CD4-positive, alpha-beta memory T cell (primary cell): Measurements from ENCODE around the gene VPS26B. TPM values are rescaled to one million over a fixed set of nuclear protein-coding genes. Genes with fewer than 3 reads are reported as not detected.

Experiments
- CTCF ChIA-PET: fragments of 350-600 bp; sonication (Branson Sonifier 250); formaldehyde crosslinking; loops from one replicate; lab custom pipeline; 2021; ENCODE audit warnings: inconsistent platforms; ENCODE audit not compliant: partially characterized antibody; lab: Charles Lee
- POLR2A ChIA-PET: fragments of 350-600 bp; sonication (Branson Sonifier 250); formaldehyde crosslinking; loops from one replicate; lab custom pipeline; 2021; ENCODE audit not compliant: partially characterized antibody; lab: Charles Lee
- DNase-seq, 5 donors: peaks; one replicate each; pipeline versions ENCODE4 v3.0.0 to v3.0.0-alpha.2; 2020 to 2022; ENCODE audit warnings: mixed read lengths in 1 of 5
- H3K27ac ChIP-seq: one replicate; pipeline ENCODE4 v1.7.0; 2013; ENCODE audit warnings: low read depth, low read length
- H3K27me3 ChIP-seq: 2 replicates; pipeline ENCODE4 v1.7.0; 2013; ENCODE audit warnings: mild to moderate bottlenecking, low read length, moderate library complexity; ENCODE audit not compliant: insufficient read depth
- H3K36me3 ChIP-seq: 2 replicates; pipeline ENCODE4 v1.7.0; 2013; ENCODE audit warnings: mild to moderate bottlenecking, low read length, moderate library complexity; ENCODE audit not compliant: insufficient read depth
- H3K4me1 ChIP-seq: 2 replicates; pipeline ENCODE4 v1.7.0; 2013; ENCODE audit warnings: mild to moderate bottlenecking, low read length, moderate library complexity; ENCODE audit not compliant: insufficient read depth
- H3K4me3 ChIP-seq, 2 donors: one replicate each; pipeline ENCODE4 v1.7.0; 2013; ENCODE audit warnings: low read length in 2 of 2, mild to moderate bottlenecking in 1 of 2
- H3K9me3 ChIP-seq, 2 donors: one replicate each; pipeline ENCODE4 v1.7.0; 2013; ENCODE audit warnings: low read length in 2 of 2, control low read depth in 1 of 2; ENCODE audit not compliant: control insufficient read depth in 1 of 2
- H3K27ac Mint-ChIP-seq, 7 donors: one replicate each; pipeline ENCODE4 v1.8.0; 2020 to 2021; ENCODE audit warnings: mixed read lengths in 7 of 7, mild to moderate bottlenecking in 6 of 7, inconsistent platforms in 3 of 7, moderate library complexity in 3 of 7
- H3K27me3 Mint-ChIP-seq, 2 donors: one replicate each; pipeline ENCODE4 v1.8.0; 2020 to 2021; ENCODE audit warnings: mixed read lengths in 2 of 2
- H3K36me3 Mint-ChIP-seq, 2 donors: one replicate each; pipeline ENCODE4 v1.8.0; 2020 to 2021; ENCODE audit warnings: mixed read lengths in 2 of 2, inconsistent platforms in 1 of 2, mild to moderate bottlenecking in 1 of 2
- H3K4me1 Mint-ChIP-seq, 4 donors: one replicate each; pipeline ENCODE4 v1.8.0; 2020 to 2021; ENCODE audit warnings: mixed read lengths in 4 of 4, mild to moderate bottlenecking in 1 of 4
- H3K4me3 Mint-ChIP-seq, 8 donors: one replicate each; pipeline ENCODE4 v1.8.0; 2020 to 2021; ENCODE audit warnings: mixed read lengths in 8 of 8, mild to moderate bottlenecking in 7 of 8, moderate library complexity in 6 of 8, inconsistent platforms in 3 of 8
- H3K9me3 Mint-ChIP-seq, 8 donors: one replicate each; pipeline ENCODE4 v1.8.0; 2020 to 2021; ENCODE audit warnings: mixed read lengths in 8 of 8, mild to moderate bottlenecking in 5 of 8, inconsistent platforms in 3 of 8, moderate library complexity in 1 of 8
- intact Hi-C: fragments of 100-400 bp; cut with micrococcal nuclease; formaldehyde crosslinking; loops from one replicate; pipeline ENCODE4 v1.15.1; 2023
- polyA plus RNA-seq, 2 donors: library from polyadenylated mRNA; unstranded; fragments of 300-500 nt; fragmentation: Illumina TruSeq; gene quantifications; one replicate each; pipeline ENCODE4 v1.2.3, GENCODE V29; 2021
- total RNA-seq, 2 experiments: library from RNA; stranded (reverse); gene quantifications; one replicate each; pipeline ENCODE4 v1.2.3, GENCODE V29; 2021

VPS26B gene
- total and polyA plus RNA-seq, 4 experiments from 2014 or later, result 49.6 to 76.6 (median 64.4) TPM

DNA sequence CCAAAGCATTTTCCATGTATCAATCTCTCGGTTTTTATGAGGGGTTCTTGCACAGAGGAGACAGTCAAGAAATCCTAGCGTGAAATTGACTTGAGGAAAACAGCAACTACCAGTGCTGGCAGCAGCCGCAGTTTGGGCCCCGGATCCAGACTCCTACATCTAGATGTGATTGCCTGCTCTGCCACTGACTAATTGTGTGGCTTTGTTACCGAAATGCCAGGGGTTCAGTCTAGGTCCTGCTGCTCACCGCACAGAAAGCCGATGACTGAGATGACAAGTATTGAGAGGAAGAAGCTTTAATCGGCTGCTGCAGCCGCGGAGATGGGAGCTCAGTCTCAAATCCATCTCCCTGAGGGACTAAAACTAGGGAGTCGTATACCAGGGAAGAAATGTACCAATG, 43.5 kb downstream of the VPS26B start:
- H3K36me3 Mint-ChIP-seq, result peaks cover 7 to 8% of the 10 kb centered on the region in 2 donors

DNA sequence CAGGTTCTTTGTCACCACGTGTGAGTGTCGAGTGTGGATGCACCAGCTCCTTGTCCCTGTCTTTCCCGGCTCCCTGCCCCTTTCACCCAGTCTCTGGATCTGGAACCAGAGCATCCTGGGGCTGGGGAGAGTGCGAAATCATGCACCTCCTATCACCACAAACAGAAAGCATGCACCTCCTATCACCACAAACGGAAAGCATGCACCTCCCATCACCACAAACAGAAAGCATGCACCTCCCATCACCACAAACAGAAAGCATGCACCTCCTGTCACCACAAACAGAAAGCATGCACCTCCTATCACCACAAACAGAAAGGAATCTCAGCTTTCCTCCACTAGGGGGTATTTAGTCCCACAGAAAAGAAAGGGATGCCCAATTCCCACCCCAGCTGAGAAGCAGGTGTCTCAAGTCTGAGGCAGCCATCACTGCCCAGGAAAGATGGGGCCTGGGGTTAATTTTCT, 45.8 kb downstream of the VPS26B start:
- H3K27ac Mint-ChIP-seq, result peak overlapping the region in 6 of 7 donors; percentile 26 to 72 (median 64)
- ChIA-PET CTCF (interaction anchor here (10.5 kb wide), 1 partner anchor 7 kb away, joined by 119 read pairs; no protein-coding TSS in a partner anchor), POLR2A (interaction anchor here (0.7 to 1.7 kb wide), 3 partner anchors 17 to 342 kb away, joined by 3 to 8 read pairs (median 3); partner anchors contain the start of genes ACAD8, NCAPD3 and VPS26B)
- H3K4me1 ChIP-seq, result peaks cover 48% of the 10 kb centered on the region
- no peaks in the 10 kb centered on the region for H3K27me3 Mint-ChIP-seq
- H3K36me3 Mint-ChIP-seq, result peaks cover under 1 to 5% of the 10 kb centered on the region in 2 donors
- H3K4me1 Mint-ChIP-seq, result peaks cover 28 to 61% (median 44%) of the 10 kb centered on the region in 4 donors
- H3K27me3 ChIP-seq, result no peaks in the 10 kb centered on the region
- no peaks in the 10 kb centered on the region for H3K9me3 ChIP-seq
- DNase-seq, result peak; percentile 40 to 53 (median 46)
- H3K9me3 Mint-ChIP-seq, result no peaks in the 10 kb centered on the region
- no peaks in the 10 kb centered on the region for H3K36me3 ChIP-seq
- intact Hi-C loops, result no loop called here
- H3K4me3 Mint-ChIP-seq, result peak overlapping the region in 7 of 8 donors; percentile 37 to 78 (median 69)
- peak overlapping the region in 1 of 2 donors; percentile 29 for H3K4me3 ChIP-seq
- H3K27ac ChIP-seq, result no peak overlapping the region

More for the DNA sequence above, 43.5 kb downstream of the VPS26B start:
- POLR2A ChIA-PET, result no interaction called here
- Mint-ChIP-seq H3K9me3 (no peaks in the 10 kb centered on the region), H3K27me3 (no peaks in the 10 kb centered on the region), H3K4me3 (no peak overlapping the region), H3K4me1 (peaks cover 18 to 38% (median 26%) of the 10 kb centered on the region in 4 donors), H3K27ac (peak overlapping the region in 3 of 7 donors; percentile 23 to 90 (median 55))
- intact Hi-C loops, result no loop called here
- H3K27ac ChIP-seq, result no peak overlapping the region
- no peaks in the 10 kb centered on the region for H3K9me3 ChIP-seq
- CTCF ChIA-PET, result interaction anchor here (1.7 kb wide), 1 partner anchor 11 kb away, joined by 6 read pairs; no protein-coding TSS in a partner anchor
- no peaks in the 10 kb centered on the region for H3K27me3 ChIP-seq
- no peak overlapping the region for H3K4me3 ChIP-seq
- H3K36me3 ChIP-seq, result no peaks in the 10 kb centered on the region
- DNase-seq, result no peak
- H3K4me1 ChIP-seq, result peaks cover 25% of the 10 kb centered on the region

- Histone ChIP-seq H3K27ac (no peak overlapping the region), H3K9me3 (no peaks in the 10 kb centered on the region), H3K27me3 (no peaks in the 10 kb centered on the region), H3K4me1 (peaks cover 49% of the 10 kb centered on the region), H3K4me3 (no peak overlapping the region), H3K36me3 (no peaks in the 10 kb centered on the region)
- H3K9me3 Mint-ChIP-seq, result no peaks in the 10 kb centered on the region
- H3K27me3 Mint-ChIP-seq, result no peaks in the 10 kb centered on the region
- CTCF ChIA-PET, result interaction anchor here (10.5 kb wide), 1 partner anchor 9 kb away, joined by 119 read pairs; no protein-coding TSS in a partner anchor
- intact Hi-C loops, result no loop called here
- H3K36me3 Mint-ChIP-seq, result peaks cover 0 to 14% of the 10 kb centered on the region in 2 donors
- POLR2A ChIA-PET, result interaction anchor here (1.3 to 2.1 kb wide), 2 partner anchors 9 to 18 kb away, joined by 4 to 8 read pairs; partner anchors contain the start of genes ACAD8 and THYN1
- peaks cover 28 to 71% (median 49%) of the 10 kb centered on the region in 4 donors for H3K4me1 Mint-ChIP-seq
- no peak overlapping the region for H3K27ac Mint-ChIP-seq
- DNase-seq, result no peak
- H3K4me3 Mint-ChIP-seq, result no peak overlapping the region
Observed at GRCh38 chr11:134271978-134272377, 47.5 kb downstream of the VPS26B start.

DNA sequence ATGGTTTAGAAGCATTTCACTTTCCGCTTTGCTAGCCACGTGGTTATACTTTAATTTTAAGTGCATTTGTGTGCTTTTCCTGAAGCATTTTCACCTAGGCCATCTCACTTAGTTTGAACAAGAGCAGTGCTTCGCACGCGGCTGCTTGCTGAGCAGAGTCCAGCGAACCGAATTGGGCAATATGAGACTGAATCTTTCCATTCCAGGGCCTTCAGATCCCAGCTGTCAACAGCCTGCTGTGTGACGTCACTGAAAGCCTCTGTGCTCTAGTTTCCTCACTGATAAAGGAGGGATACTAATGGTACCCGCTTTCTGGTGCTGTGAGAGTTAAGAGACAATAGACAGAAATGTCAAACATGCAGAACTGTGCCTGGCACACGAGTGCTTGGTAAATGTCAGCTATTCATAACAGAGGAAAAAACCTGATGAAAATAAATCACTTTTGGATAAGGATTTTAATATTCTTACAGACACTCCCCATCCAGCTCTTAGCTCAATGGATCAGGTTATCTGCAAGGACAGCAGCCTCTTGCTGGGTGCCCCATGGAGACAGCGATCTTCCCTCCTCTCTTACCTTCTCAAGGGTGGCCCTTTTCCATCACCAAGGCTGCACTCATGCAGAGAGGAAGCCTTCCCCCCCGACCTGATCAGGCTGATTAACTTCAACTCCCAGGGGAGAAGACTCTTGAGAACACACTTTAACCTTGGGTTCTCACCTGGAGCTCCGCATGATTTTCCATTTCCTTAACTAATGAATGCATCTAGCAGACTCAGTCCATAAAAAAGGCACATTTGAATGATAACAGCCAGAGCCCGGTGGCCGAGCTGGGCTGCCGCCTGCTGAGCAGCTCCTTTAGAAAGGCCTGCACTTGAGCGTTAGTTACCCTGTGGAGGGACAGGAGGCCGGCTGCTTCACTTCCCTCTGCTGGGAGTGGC, 48.2 kb downstream of the VPS26B start:
- peaks cover 49% of the 10 kb centered on the region for H3K4me1 ChIP-seq
- H3K36me3 ChIP-seq, result no peaks in the 10 kb centered on the region
- H3K9me3 ChIP-seq, result no peaks in the 10 kb centered on the region
- POLR2A ChIA-PET, result interaction anchor here (0.9 to 6.5 kb wide), 6 partner anchors 10 to 325 kb away, joined by 3 to 62 read pairs (median 6); partner anchors contain the start of genes ACAD8, NCAPD3, THYN1 and VPS26B
- H3K36me3 Mint-ChIP-seq, result peaks cover 0 to 14% of the 10 kb centered on the region in 2 donors
- H3K4me3 Mint-ChIP-seq, result peak overlapping the region in 2 of 8 donors; percentile 13 to 34
- peak overlapping the region in 4 of 7 donors; percentile 25 to 78 (median 44) for H3K27ac Mint-ChIP-seq
- H3K4me3 ChIP-seq, result no peak overlapping the region
- peaks cover 30 to 71% (median 53%) of the 10 kb centered on the region in 4 donors for H3K4me1 Mint-ChIP-seq
- intact Hi-C loops, result no loop called here
- no peaks in the 10 kb centered on the region for H3K9me3 Mint-ChIP-seq
- H3K27me3 Mint-ChIP-seq, result no peaks in the 10 kb centered on the region
- H3K27me3 ChIP-seq, result no peaks in the 10 kb centered on the region
- CTCF ChIA-PET, result interaction anchor here (1.6 to 10.5 kb wide), 4 partner anchors 10 to 62 kb away, joined by 4 to 119 read pairs (median 5); partner anchors contain the start of gene NCAPD3
- no peak for DNase-seq
- H3K27ac ChIP-seq, result no peak overlapping the region

DNA sequence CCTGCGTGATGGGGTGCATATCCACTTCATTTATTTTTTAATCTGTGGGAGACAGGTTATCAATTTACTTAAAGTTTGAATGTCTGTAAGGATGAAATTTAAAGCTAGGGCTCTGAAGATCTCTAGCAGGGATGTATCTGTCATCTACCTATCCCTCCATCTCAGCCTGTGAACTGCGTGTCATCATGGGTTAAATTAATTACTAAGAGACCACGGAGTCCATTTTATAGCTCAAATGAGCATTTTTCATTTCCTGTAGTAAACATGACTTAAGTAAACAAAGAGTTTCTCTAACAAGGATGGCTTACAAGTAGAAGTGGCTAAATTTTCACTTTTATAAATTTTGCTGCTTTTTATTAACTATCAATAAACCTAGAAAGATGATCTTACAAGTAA, 48.8 kb downstream of the VPS26B start:
- intact Hi-C loops, result no loop called here
- no peak overlapping the region for H3K27ac Mint-ChIP-seq
- POLR2A ChIA-PET, result interaction anchor here (0.6 to 6.5 kb wide), 7 partner anchors 11 to 326 kb away, joined by 3 to 62 read pairs (median 4); partner anchors contain the start of genes ACAD8, NCAPD3, THYN1 and VPS26B

DNA sequence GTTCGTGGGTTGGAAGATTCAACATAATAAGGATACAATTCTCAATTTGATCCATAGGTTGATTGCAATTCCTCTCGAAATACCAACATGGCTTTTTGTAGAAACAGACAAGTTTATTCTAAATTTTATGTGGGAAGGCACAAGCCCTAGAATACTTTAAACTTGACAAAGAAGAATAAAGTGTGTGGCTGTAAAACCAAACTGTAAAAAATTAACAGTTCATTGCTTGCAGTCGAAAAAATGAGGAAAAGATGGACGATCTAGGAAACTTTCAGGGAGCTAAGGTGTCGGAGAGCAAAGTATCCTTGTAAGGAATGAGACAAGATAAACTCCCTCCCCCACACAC, 50.7 kb downstream of the VPS26B start:
- DNase-seq, result no peak
- Histone ChIP-seq H3K4me3 (peak overlapping the region; percentile 85 to 87), H3K9me3 (no peaks in the 10 kb centered on the region), H3K27me3 (no peaks in the 10 kb centered on the region), H3K27ac (peak overlapping the region; percentile 61), H3K4me1 (peaks cover 43% of the 10 kb centered on the region), H3K36me3 (no peaks in the 10 kb centered on the region)
- H3K27ac Mint-ChIP-seq, result peak overlapping the region; percentile 82 to 95 (median 91)
- ChIA-PET CTCF (interaction anchor here (1.0 to 10.5 kb wide), 7 partner anchors 12 to 104 kb away, joined by 4 to 119 read pairs (median 7); partner anchors contain the start of genes NCAPD3 and VPS26B), POLR2A (interaction anchor here (1.4 to 6.5 kb wide), 5 partner anchors 13 to 241 kb away, joined by 3 to 62 read pairs (median 17); partner anchors contain the start of genes ACAD8, NCAPD3, THYN1 and VPS26B)
- H3K4me1 Mint-ChIP-seq, result peaks cover 29 to 63% (median 47%) of the 10 kb centered on the region in 4 donors
- peak overlapping the region; percentile 93 to 98 (median 96) for H3K4me3 Mint-ChIP-seq
- no peaks in the 10 kb centered on the region for H3K27me3 Mint-ChIP-seq
- H3K9me3 Mint-ChIP-seq, result no peaks in the 10 kb centered on the region
- H3K36me3 Mint-ChIP-seq, result peaks cover 0 to 14% of the 10 kb centered on the region in 2 donors
- intact Hi-C loops, result no loop called here

More for the DNA sequence above, 48.8 kb downstream of the VPS26B start:
- Histone ChIP-seq H3K4me3 (no peak overlapping the region), H3K4me1 (peaks cover 49% of the 10 kb centered on the region), H3K9me3 (no peaks in the 10 kb centered on the region), H3K27ac (no peak overlapping the region), H3K36me3 (no peaks in the 10 kb centered on the region), H3K27me3 (no peaks in the 10 kb centered on the region)
- DNase-seq, result no peak
- peaks cover 0 to 14% of the 10 kb centered on the region in 2 donors for H3K36me3 Mint-ChIP-seq
- H3K9me3 Mint-ChIP-seq, result no peaks in the 10 kb centered on the region
- peaks cover 30 to 70% (median 52%) of the 10 kb centered on the region in 4 donors for H3K4me1 Mint-ChIP-seq
- CTCF ChIA-PET, result interaction anchor here (1.6 to 10.5 kb wide), 4 partner anchors 10 to 63 kb away, joined by 4 to 119 read pairs (median 5); partner anchors contain the start of gene NCAPD3
- peak overlapping the region in 2 of 8 donors; percentile 10 to 23 for H3K4me3 Mint-ChIP-seq
- no peaks in the 10 kb centered on the region for H3K27me3 Mint-ChIP-seq
